ENCODE results near the gene ERBB4.

GRCh38 chr2:212536817-212537725, 1.5 kb downstream of the ERBB4 start:
- TF ChIP-seq, protein P1, sequence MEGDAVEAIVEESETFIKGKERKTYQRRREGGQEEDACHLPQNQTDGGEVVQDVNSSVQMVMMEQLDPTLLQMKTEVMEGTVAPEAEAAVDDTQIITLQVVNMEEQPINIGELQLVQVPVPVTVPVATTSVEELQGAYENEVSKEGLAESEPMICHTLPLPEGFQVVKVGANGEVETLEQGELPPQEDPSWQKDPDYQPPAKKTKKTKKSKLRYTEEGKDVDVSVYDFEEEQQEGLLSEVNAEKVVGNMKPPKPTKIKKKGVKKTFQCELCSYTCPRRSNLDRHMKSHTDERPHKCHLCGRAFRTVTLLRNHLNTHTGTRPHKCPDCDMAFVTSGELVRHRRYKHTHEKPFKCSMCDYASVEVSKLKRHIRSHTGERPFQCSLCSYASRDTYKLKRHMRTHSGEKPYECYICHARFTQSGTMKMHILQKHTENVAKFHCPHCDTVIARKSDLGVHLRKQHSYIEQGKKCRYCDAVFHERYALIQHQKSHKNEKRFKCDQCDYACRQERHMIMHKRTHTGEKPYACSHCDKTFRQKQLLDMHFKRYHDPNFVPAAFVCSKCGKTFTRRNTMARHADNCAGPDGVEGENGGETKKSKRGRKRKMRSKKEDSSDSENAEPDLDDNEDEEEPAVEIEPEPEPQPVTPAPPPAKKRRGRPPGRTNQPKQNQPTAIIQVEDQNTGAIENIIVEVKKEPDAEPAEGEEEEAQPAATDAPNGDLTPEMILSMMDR (IDR thresholded peaks at IDR 0.05): no peak
- no peak for TF ChIP-seq POLR2AphosphoS5 (IDR thresholded peaks at IDR 0.05)
- TF ChIP-seq POLR2A (IDR thresholded peaks at IDR 0.05): no peak
- TF ChIP-seq EP300 (IDR thresholded peaks at IDR 0.05; ENCODE audit: low read depth): no peak

All from transverse colon (tissue), 4 donors.